ENCODE measurements around the gene SLC25A29. TPM values are rescaled to one million over a fixed set of nuclear protein-coding genes. Genes with fewer than 3 reads are reported as not detected.

The SLC25A29 gene
- total RNA-seq, 1 experiment from 2014 or later, result 179 TPM

DNA sequence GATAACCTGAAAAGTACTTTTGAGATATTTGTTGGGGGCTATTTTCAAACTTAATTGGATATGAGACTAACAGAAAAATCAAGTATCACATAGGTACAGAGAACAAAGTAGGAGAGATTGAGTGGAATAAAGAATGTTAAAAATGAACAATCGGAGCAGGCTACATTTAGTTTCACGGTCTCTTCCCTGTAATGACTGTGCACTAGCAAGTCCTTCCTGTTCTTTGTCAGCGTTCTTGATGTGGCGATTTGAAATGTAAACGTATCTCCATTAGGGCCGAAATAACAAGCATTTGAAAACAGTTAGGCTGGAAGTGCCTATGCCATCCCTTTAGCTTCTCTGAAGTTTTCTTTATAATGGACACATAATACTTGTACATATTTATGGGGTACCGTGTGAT, 31.0 kb downstream of the SLC25A29 start:
- Mint-ChIP-seq H3K4me1 (peaks cover 69% of the 10 kb centered on the region), H3K27ac (peak overlapping the region; percentile 57), H3K36me3 (peaks cover 11% of the 10 kb centered on the region), H3K9me3 (no peaks in the 10 kb centered on the region), H3K4me3 (peak overlapping the region; percentile 39), H3K27me3 (ENCODE audit: low read depth) (no peaks in the 10 kb centered on the region)
- POLR2A ChIA-PET, result no interaction called here
- no peak for DNase-seq (ENCODE audit: low spot score)
- TF ChIP-seq, protein P1, sequence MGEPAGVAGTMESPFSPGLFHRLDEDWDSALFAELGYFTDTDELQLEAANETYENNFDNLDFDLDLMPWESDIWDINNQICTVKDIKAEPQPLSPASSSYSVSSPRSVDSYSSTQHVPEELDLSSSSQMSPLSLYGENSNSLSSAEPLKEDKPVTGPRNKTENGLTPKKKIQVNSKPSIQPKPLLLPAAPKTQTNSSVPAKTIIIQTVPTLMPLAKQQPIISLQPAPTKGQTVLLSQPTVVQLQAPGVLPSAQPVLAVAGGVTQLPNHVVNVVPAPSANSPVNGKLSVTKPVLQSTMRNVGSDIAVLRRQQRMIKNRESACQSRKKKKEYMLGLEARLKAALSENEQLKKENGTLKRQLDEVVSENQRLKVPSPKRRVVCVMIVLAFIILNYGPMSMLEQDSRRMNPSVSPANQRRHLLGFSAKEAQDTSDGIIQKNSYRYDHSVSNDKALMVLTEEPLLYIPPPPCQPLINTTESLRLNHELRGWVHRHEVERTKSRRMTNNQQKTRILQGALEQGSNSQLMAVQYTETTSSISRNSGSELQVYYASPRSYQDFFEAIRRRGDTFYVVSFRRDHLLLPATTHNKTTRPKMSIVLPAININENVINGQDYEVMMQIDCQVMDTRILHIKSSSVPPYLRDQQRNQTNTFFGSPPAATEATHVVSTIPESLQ (CRISPR knock-in tag; IDR thresholded peaks at IDR 0.05), result no peak
- TF ChIP-seq, protein P2, sequence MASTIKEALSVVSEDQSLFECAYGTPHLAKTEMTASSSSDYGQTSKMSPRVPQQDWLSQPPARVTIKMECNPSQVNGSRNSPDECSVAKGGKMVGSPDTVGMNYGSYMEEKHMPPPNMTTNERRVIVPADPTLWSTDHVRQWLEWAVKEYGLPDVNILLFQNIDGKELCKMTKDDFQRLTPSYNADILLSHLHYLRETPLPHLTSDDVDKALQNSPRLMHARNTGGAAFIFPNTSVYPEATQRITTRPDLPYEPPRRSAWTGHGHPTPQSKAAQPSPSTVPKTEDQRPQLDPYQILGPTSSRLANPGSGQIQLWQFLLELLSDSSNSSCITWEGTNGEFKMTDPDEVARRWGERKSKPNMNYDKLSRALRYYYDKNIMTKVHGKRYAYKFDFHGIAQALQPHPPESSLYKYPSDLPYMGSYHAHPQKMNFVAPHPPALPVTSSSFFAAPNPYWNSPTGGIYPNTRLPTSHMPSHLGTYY (CRISPR knock-in tag; IDR thresholded peaks at IDR 0.05), result no peak
- TF ChIP-seq ZNF263 (CRISPR knock-in tag; IDR thresholded peaks at IDR 0.05; ENCODE audit: low read depth) (no peak), ZBTB21 (CRISPR knock-in tag; IDR thresholded peaks at IDR 0.05; ENCODE audit: borderline replicate concordance) (no peak), TEAD1 (CRISPR knock-in tag; IDR thresholded peaks at IDR 0.05) (no peak), CBFB (CRISPR knock-in tag; IDR thresholded peaks at IDR 0.05; ENCODE audit: low read depth) (no peak), HMGA2 (CRISPR knock-in tag; IDR thresholded peaks at IDR 0.05) (no peak), MXD4 (CRISPR knock-in tag; IDR thresholded peaks at IDR 0.05; ENCODE audit: borderline replicate concordance) (no peak)
- TF ChIP-seq, protein P3, sequence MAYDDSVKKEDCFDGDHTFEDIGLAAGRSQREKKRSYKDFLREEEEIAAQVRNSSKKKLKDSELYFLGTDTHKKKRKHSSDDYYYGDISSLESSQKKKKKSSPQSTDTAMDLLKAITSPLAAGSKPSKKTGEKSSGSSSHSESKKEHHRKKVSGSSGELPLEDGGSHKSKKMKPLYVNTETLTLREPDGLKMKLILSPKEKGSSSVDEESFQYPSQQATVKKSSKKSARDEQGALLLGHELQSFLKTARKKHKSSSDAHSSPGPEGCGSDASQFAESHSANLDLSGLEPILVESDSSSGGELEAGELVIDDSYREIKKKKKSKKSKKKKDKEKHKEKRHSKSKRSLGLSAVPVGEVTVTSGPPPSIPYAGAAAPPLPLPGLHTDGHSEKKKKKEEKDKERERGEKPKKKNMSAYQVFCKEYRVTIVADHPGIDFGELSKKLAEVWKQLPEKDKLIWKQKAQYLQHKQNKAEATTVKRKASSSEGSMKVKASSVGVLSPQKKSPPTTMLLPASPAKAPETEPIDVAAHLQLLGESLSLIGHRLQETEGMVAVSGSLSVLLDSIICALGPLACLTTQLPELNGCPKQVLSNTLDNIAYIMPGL (CRISPR knock-in tag; IDR thresholded peaks at IDR 0.05), result no peak
- TF ChIP-seq, protein P4, sequence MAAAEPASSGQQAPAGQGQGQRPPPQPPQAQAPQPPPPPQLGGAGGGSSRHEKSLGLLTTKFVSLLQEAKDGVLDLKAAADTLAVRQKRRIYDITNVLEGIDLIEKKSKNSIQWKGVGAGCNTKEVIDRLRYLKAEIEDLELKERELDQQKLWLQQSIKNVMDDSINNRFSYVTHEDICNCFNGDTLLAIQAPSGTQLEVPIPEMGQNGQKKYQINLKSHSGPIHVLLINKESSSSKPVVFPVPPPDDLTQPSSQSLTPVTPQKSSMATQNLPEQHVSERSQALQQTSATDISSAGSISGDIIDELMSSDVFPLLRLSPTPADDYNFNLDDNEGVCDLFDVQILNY (CRISPR knock-in tag; IDR thresholded peaks at IDR 0.05), result no peak
- TF ChIP-seq, protein P5, sequence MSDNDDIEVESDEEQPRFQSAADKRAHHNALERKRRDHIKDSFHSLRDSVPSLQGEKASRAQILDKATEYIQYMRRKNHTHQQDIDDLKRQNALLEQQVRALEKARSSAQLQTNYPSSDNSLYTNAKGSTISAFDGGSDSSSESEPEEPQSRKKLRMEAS (CRISPR knock-in tag; IDR thresholded peaks at IDR 0.05), result no peak
- peak; percentile 24; the same call in 1 of the 2 replicates for ATAC-seq
- CTCF ChIA-PET, result no interaction called here

DNA sequence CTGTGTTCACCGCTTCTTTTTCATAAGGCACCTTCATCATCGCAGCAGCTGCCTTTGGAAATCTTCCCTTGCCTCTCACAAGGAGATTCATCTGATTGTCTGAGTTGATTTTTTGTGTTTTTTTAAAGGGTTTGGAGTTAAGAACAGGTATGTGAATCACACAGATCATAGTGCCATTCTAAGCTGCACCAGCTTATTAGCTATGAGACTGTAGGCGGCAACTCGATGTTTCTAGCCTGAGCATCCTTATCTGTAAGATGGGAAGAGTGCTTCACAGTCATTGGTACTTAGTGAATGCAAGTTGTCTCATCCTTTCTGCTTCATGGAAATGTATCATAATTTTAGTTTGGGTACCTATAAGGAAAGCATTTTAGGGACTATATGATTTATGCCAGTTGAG, 32.0 kb downstream of the SLC25A29 start:
- DNase-seq (ENCODE audit: low spot score), result no peak
- TF ChIP-seq PRRX2 (CRISPR knock-in tag; IDR thresholded peaks at IDR 0.05), result no peak
- TF ChIP-seq NR2C2 (CRISPR knock-in tag; IDR thresholded peaks at IDR 0.05), result no peak
- no peak for TF ChIP-seq RELA (CRISPR knock-in tag; IDR thresholded peaks at IDR 0.05; ENCODE audit: borderline replicate concordance)
- TF ChIP-seq NFATC4 (CRISPR knock-in tag; IDR thresholded peaks at IDR 0.05), result no peak
- ATAC-seq, result no peak
- no peaks in the 10 kb centered on the region for H3K9me3 Mint-ChIP-seq
- ChIA-PET CTCF (interaction anchor here (0.8 to 1.4 kb wide), 4 partner anchors 9 to 31 kb away, joined by 3 to 6 read pairs (median 4); no protein-coding TSS in a partner anchor), POLR2A (interaction anchor here (0.6 kb wide), 1 partner anchor 42 kb away, joined by 3 read pairs; no protein-coding TSS in a partner anchor)
- H3K4me1 Mint-ChIP-seq, result peaks cover 60% of the 10 kb centered on the region
- peaks cover 11% of the 10 kb centered on the region for H3K36me3 Mint-ChIP-seq
- no peaks in the 10 kb centered on the region for H3K27me3 Mint-ChIP-seq (ENCODE audit: low read depth)
- H3K4me3 Mint-ChIP-seq, result peak overlapping the region; percentile 39
- peak overlapping the region; percentile 57 for H3K27ac Mint-ChIP-seq

DNA sequence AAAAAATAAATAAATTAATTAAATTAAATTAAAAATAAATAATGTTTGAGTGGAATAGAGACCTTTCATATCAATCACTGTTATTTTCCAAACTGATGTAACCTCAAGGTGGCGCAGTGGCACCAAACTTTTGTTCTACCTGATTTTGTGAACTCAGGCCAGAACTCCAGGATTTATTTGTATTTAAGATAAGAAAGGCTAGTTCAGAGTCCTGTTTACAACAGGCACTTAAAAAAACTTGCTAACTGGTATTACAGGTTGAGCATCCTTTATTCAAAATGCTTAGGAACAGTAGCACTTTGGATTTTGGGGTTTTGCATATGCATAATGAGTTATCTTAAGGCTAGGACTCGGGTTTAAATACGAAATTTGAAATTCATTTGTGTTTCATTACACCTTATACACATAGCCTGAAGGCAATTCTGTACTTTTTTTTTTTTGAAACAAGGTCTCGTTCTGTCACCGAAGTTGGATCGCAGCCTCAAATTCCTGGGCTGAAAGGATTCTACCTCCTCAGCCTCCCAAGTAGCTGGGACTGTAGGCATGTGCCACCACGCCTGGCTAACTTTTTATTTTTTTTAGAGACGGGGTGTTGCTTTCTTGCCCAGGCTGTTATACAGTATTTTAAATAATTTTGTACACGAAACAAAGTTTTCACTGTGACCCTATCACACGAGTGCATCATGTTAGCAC, 34.9 kb downstream of the SLC25A29 start:
- Mint-ChIP-seq H3K9me3 (no peaks in the 10 kb centered on the region), H3K4me3 (no peak overlapping the region), H3K27ac (no peak overlapping the region; the same call in 1 of the 2 replicates), H3K27me3 (ENCODE audit: low read depth) (no peaks in the 10 kb centered on the region), H3K36me3 (peaks cover 9% of the 10 kb centered on the region), H3K4me1 (peaks cover 54% of the 10 kb centered on the region)
- ChIA-PET POLR2A (no interaction called here), CTCF (interaction anchor here (0.6 to 1.9 kb wide), 4 partner anchors 13 to 56 kb away, joined by 3 to 10 read pairs (median 4); no protein-coding TSS in a partner anchor)
- DNase-seq (ENCODE audit: low spot score) (no peak), ATAC-seq (no peak)
- no peak for TF ChIP-seq MYBL2 (CRISPR knock-in tag; IDR thresholded peaks at IDR 0.05)
- TF ChIP-seq ZNF671 (CRISPR knock-in tag; IDR thresholded peaks at IDR 0.05), result no peak
- TF ChIP-seq, protein P6, sequence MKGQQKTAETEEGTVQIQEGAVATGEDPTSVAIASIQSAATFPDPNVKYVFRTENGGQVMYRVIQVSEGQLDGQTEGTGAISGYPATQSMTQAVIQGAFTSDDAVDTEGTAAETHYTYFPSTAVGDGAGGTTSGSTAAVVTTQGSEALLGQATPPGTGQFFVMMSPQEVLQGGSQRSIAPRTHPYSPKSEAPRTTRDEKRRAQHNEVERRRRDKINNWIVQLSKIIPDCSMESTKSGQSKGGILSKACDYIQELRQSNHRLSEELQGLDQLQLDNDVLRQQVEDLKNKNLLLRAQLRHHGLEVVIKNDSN (CRISPR knock-in tag; IDR thresholded peaks at IDR 0.05), result no peak
- TF ChIP-seq ZNF263 (CRISPR knock-in tag; IDR thresholded peaks at IDR 0.05; ENCODE audit: low read depth), result no peak
- no peak for TF ChIP-seq GABPB1 (CRISPR knock-in tag; IDR thresholded peaks at IDR 0.05)
- TF ChIP-seq, protein P7, sequence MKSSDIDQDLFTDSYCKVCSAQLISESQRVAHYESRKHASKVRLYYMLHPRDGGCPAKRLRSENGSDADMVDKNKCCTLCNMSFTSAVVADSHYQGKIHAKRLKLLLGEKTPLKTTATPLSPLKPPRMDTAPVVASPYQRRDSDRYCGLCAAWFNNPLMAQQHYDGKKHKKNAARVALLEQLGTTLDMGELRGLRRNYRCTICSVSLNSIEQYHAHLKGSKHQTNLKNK (CRISPR knock-in tag; IDR thresholded peaks at IDR 0.05), result no peak
- TF ChIP-seq, protein P8, sequence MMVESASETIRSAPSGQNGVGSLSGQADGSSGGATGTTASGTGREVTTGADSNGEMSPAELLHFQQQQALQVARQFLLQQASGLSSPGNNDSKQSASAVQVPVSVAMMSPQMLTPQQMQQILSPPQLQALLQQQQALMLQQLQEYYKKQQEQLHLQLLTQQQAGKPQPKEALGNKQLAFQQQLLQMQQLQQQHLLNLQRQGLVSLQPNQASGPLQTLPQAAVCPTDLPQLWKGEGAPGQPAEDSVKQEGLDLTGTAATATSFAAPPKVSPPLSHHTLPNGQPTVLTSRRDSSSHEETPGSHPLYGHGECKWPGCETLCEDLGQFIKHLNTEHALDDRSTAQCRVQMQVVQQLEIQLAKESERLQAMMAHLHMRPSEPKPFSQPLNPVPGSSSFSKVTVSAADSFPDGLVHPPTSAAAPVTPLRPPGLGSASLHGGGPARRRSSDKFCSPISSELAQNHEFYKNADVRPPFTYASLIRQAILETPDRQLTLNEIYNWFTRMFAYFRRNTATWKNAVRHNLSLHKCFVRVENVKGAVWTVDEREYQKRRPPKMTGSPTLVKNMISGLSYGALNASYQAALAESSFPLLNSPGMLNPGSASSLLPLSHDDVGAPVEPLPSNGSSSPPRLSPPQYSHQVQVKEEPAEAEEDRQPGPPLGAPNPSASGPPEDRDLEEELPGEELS (CRISPR knock-in tag; IDR thresholded peaks at IDR 0.05), result no peak
